PC-3 (cell line): ENCODE measurements around the gene MAP3K7CL.

Source experiments
- EZH2 ChIP-seq: fragments of 300-600 bp; sonication (generic); IDR thresholded peaks from one replicate; pipeline ENCODE4 v1.6.1; 2017; ENCODE audit warnings: antibody characterized with exemption, mild to moderate bottlenecking, low read length; ENCODE audit not compliant: unreplicated experiment
- EZH2phosphoT487 ChIP-seq: fragments of 300-600 bp; sonication (generic); IDR thresholded peaks from 2 replicates; pipeline ENCODE4 v1.6.1; 2018; ENCODE audit warnings: mild to moderate bottlenecking, antibody characterized with exemption, low read length, borderline replicate concordance
- TF ChIP-seq, protein P1 (sequence below): fragments of 300-600 bp; sonication (generic); conservative IDR thresholded peaks from 2 replicates; pipeline ENCODE4 v1.5.1; 2017; ENCODE audit warnings: antibody characterized with exemption, low read depth, mild to moderate bottlenecking, low read length

DNA sequence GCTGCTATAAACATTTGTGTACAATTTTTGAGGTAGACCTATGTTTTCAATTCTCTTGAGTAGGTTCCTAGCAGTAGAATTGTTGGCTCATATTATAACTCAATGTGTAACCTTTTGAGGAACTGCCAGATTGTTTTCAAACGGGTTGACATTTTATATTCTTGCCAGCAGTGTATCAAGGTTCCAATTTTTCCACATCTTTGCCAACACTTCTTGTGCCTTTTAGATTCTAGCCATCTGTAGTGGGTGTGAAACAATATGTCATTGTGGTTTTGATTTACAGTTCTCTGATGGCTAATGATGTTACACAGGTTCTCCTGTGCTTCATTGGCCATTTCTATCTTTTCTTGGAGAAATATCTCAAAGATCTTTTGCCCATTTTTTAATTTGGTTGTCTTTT is 36.4 kb downstream of the MAP3K7CL start:
- TF ChIP-seq EZH2, result no peak
- TF ChIP-seq, protein P1, sequence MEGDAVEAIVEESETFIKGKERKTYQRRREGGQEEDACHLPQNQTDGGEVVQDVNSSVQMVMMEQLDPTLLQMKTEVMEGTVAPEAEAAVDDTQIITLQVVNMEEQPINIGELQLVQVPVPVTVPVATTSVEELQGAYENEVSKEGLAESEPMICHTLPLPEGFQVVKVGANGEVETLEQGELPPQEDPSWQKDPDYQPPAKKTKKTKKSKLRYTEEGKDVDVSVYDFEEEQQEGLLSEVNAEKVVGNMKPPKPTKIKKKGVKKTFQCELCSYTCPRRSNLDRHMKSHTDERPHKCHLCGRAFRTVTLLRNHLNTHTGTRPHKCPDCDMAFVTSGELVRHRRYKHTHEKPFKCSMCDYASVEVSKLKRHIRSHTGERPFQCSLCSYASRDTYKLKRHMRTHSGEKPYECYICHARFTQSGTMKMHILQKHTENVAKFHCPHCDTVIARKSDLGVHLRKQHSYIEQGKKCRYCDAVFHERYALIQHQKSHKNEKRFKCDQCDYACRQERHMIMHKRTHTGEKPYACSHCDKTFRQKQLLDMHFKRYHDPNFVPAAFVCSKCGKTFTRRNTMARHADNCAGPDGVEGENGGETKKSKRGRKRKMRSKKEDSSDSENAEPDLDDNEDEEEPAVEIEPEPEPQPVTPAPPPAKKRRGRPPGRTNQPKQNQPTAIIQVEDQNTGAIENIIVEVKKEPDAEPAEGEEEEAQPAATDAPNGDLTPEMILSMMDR, result no peak
- no peak for TF ChIP-seq EZH2phosphoT487
